Fibroblast of the conjunctiva (primary cell): ENCODE results near the gene CXCR6.

Experiments
- DNase-seq: peaks from one replicate; pipeline ENCODE4 v3.0.0-alpha.2; 2010; ENCODE audit warnings: low read depth

CXCR6 gene

DNA sequence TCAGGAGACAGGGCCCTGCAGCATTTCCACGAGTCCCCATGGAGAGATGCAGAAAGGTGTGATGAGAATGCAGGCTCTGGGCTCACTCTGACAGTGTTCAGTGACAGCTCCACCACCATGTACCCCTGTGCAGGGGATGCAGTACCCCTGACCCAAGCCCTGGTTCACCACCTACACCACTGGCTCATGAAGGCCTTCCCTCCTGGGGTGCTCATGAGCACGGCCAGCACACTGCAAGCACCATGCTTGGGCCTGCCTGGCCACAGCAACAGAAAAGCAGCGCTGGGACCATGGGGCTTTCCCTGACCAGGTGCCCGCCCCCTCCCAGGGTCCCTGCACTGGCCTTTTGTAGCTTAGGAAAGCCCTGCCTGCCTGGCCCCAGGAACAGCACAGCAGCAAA, 6.2 kb downstream of the CXCR6 start:
- no peak for DNase-seq

DNA sequence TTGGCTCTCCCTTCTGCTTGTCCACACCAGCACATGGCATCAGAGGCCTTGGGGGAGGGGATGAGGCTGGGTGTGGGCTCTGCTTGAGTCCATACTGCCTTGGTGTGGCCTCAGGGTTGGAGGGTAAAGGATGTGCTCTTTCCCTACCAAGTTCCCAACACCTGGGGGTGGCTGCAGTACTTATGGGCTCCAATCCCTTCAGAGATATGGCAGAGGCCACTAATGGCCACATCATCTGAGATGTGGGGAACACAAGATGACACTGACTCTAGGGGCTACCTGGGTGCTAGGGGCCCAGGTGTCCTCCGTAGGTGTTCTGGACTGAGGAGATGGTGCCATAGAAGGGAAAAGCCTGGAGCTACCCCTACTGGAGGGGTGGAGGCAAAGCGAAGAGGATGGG, 6.9 kb downstream of the CXCR6 start:
- DNase-seq: no peak

DNA sequence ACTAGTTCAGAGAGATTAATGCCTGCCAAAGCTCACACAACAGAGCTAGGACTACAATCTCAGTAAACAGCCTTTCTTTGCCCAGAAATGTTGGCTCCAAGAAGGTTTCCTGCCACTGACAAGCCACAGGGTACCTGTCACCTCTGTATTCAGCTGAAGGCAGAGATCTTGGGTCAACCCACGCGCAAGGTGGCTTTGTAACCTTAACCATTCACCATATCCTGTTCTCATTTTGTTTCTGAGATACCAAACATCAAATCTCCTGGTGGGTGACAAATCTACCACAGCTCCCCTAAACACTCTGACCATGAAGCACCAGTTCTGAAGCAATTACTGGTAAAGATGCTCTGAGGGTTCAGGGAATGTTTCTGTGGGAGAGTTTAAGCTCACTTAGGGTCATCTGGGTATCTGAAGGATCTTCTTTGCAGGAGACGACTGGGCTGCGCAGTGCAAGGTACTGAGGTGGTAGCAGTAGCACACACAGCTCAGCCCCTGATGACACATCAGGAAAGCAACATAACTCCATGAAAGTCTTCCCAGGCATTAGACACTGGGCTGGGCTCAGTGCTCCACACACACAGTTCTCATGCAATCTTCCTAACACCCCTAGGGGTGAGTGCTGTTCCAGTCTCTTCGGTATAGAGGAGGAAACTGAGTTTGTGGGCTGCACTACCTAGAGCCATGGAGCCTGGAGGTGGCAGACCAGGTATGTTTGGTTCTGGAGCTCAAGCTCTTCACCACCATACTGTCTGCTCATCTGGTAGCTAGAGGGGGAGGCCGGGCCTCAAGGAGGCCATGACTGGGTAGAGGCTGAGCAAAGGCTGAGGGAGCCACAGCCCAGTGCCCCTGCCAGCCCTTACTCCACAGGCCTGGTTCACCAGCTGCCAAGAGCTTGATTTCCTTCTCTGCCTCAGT, 7.7 kb downstream of the CXCR6 start:
- DNase-seq: no peak

GRCh38 chr3:45951946-45952345, 8.7 kb downstream of the CXCR6 start:
- DNase-seq: no peak

GRCh38 chr3:45952456-45952855, 9.2 kb downstream of the CXCR6 start:
- no peak for DNase-seq

- DNase-seq: no peak
Measured at GRCh38 chr3:45953536-45953935, 10.3 kb downstream of the CXCR6 start.

GRCh38 chr3:45954306-45954705, 11.0 kb downstream of the CXCR6 start:
- no peak for DNase-seq

DNA sequence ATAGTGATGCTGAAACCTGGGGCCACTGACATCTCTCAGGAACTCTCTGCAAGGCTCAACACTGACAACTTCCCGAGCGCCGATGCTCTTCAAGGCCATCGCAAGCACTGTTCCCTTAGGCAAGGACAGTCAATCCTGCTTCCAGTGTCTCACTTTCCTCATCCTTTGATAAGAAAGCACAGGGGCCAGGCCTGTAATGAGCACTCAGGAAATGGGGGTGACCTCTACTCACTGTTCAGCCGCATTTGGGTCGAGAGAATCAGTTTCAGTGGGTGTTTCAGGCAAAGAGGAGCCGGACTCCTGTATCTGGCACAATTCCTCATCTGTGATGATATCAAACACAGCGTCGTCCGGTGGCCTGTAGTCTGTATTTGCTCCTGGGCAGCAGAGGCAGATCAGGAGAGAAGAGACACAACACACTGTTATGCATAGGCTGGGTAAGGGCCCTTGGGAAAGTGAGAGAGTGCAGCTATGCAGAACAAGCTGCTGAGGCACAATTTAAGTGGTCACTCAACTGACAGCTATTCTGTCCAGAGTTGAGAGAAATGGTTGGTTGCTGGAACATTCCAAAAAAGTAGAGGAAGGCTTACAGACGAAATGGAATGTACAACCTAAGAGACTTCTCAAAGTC, 11.9 kb downstream of the CXCR6 start:
- DNase-seq: no peak

GRCh38 chr3:45955706-45956105, 12.4 kb downstream of the CXCR6 start:
- no peak for DNase-seq

DNA sequence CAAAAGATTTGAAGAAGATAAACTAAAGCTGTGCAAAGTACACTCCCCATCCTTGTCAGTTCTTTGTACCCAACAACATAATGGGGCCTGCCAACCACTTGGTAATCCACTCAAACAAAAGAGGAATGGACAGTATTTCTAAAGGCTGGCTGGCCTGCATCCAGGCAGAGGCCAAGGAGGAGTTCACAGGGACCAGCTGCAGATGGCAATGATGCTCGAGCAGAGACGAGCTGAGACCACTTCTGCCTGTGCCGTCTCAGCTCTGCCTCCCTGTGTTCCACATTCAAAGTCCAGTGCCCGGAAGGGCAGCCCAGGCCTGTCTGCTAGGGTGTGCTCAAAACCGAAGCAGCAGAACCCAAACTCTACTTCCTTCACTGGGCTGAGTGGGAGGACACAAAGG, 14.3 kb downstream of the CXCR6 start:
- DNase-seq: no peak

DNA sequence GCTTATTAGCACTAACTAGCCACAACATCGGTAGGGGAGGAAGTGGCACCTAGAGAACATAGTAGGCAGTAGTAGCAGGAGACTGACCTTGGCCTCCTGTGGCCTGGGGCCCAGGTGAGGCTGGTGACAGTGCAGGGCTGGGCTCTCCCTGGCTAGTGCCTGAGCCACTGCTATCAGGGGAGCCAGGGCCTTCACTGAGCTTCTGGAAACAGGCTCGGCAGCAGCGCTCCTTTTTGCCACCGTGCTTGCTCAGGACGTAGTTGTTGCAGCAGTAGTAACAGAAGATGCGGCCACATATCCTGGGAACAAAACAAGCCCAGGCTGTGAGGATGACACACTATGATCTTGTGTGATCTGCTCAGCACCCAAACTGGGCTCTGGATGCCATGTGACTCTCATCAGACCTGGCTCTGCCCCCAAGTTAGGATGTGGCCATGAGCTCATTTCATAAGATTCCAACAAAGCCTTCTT, 15.1 kb downstream of the CXCR6 start:
- DNase-seq: no peak

- DNase-seq: no peak
Measured at GRCh38 chr3:45959201-45959600, 15.9 kb downstream of the CXCR6 start.

DNA sequence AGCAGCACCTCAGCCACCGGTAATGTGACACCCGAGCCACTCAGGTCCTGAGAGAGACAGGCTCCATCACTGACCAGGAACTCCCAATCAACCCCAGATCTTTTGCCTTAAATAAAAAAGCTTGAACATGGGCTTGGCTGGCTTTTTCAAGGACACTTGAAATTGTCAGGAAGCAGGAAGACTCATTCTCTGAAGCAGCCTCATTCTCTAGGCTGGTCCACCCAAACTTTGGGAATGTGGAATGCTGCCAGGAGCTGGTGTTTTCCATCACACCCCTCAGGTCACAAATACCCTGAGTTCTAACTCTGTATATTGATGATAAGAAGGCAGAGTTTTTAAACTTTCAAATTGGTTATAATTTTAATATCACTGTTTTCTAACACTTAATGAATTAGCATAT, 17.0 kb downstream of the CXCR6 start:
- no peak for DNase-seq

GRCh38 chr3:45962033-45962432, 18.8 kb downstream of the CXCR6 start:
- no peak for DNase-seq

GRCh38 chr3:45964139-45964538, 20.9 kb downstream of the CXCR6 start:
- DNase-seq: no peak

DNA sequence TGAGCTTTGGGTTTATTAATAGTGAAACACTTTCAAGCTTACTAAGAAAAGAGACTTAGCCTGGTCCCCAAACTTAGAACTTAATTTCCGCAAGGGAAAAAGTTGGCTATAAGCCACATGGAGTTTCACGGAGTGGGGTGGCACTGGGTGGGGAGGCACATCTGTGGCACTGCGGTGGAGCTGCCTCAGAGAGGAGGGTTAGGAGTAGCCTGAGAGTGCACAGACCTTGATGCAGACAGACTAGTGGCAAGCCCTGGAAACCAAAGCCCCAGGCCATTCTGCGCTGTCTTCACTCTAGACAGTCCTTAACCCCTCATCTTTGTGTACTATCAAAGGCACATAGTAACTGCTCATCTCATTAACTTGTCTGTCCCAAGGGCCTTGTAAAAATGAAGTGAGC, 22.0 kb downstream of the CXCR6 start:
- no peak for DNase-seq

GRCh38 chr3:45965653-45966052, 22.4 kb downstream of the CXCR6 start:
- DNase-seq: no peak

DNA sequence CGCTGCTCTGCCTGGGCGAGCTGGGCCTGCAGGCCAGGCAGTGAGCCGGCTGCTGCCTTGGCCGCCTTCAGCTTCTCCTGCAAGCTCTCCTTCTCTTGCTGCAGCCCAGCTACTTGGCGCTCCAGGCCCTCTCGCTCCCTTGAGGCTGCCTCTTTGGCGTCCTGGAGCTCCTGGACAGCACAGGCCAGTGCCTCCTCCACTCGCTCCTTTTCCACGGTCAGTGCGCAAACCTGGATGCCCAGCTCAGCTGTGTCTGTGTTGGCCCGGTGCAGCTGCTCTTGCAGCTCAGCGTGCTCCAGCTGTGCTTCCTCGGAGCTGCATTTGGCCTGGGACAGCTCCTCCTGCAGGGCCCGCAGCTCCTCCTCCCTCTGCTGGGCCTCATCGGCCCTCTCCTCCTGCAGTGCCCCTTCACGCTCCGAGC, 23.1 kb downstream of the CXCR6 start:
- DNase-seq: no peak

DNA sequence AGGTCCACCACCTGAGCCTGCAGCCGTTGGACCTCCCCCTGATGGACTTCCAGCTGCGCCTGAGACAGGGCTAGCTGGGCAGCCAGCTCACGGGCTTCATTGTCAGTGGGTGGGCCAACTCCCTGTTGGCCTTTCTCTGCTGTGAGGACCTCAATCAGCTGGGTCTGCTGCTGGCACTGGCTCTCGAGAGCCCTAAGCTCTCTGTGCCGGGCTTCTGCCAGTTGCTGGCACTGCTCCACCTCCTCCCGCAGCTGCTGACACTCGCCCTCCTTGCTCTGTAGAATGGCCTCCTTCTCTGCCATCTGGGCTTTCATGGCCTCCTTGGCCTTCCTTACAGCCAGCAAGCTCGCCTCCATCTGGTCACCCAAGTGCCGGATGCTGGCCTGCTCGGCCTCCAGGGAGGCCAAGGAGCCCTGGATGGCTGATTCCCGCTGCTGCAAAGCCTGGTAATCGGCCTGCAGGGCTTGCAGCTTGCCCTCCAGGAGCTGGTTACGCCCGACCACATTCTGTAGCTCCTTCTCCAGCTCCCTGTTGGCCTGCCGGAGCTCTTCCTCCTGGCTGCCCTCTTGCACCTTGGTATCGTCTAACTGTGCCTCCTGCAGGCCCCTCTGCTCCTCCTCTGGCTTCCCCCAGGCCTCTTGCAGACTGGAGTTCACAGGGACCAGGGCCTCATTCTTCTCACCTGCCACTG, 23.8 kb downstream of the CXCR6 start:
- DNase-seq: no peak

- DNase-seq: no peak
Measured at GRCh38 chr3:45967724-45968123, 24.5 kb downstream of the CXCR6 start.

DNA sequence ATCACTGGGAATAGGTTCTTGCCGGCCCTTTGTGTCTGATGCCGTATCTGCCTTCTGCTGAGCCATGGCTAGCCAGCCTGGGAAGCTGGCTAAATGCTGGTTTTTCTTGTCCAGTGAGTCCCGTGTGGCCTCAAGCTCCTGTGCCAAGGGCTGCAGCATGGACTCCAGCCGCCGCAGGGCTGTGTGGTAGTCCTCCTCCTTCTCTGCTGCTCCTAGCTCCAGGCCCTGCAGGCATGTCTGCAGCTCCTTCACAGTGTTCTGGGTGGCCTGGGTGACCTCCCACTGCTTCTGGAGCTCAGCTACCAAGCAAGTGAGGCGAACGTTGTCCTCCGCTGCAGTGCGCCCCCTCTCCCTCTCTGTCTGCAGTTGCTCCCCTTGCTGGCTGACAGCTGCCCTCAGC, 24.9 kb downstream of the CXCR6 start:
- no peak for DNase-seq

DNA sequence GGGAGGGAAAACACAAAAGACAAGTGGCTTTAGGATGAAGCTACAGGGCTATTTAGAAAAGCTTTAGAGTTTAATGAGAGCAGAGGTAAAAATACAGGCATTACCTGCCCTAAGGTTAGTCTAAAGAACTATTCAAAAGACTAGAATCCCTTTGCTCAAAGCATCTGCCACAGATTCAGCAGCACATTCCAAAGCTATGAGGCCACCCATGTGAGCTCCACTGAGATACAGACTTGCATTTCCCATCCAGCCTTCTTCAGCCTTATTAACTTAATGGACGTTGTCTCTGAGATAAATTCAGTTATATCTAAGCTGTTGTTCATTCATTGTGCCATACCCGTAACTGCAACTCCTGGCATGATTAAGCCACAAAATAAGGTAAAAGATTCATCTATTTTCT, 25.4 kb downstream of the CXCR6 start:
- no peak for DNase-seq

DNA sequence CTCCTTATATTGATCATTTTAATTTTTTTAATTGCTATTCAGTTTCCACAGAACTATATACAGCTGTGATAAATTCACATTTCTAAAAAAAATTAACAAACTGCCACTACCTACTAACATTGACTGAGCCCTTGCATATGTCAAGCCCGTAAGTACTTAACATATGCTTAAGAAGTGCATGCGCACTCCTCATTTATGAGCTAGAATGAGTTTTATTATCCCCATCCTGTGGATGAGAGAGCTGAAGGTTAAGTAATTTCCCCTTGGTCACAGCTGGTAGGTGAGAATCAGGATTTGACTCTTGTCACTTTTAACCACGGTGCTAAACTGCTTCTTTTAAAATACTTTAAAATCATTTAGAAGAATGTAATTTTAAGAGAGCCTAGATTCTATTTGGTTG, 25.9 kb downstream of the CXCR6 start:
- DNase-seq: no peak
